ENCODE results near the gene ECEL1.

- TF ChIP-seq ZNF274 (IDR thresholded peaks at IDR 0.05; ENCODE audit: low read depth, low read length) (no peak), SUZ12 (IDR thresholded peaks at IDR 0.05; ENCODE audit: extremely low read depth, insufficient read depth, insufficient read length) (no peak)
Measured at GRCh38 chr2:232432598-232433184, 54.9 kb downstream of the ECEL1 start.

Data from NT2/D1 (cell line).